Psoas muscle (tissue), 8 donors: Measurements from ENCODE around the gene GCK. TPM values are rescaled to one million over a fixed set of nuclear protein-coding genes. Genes with fewer than 3 reads are reported as not detected.
A peak's percentile ranks its signal among the peaks of the same experiment; 100 is the strongest.

Experiments
- ATAC-seq, 4 donors: fragments of 200-7000 bp; cut with Tn5 transposase; one replicate each; pipeline ENCODE4 v1.9.1; 2020; ENCODE audit warnings: moderate library complexity in 3 of 4, mild to moderate bottlenecking in 2 of 4
- DNase-seq, 2 donors: peaks; one replicate each; pipeline ENCODE4 v3.0.0-alpha.2; 2020
- H3K27ac ChIP-seq: fragments of 200-600 bp; one replicate; pipeline ENCODE4 v1.8.0; 2022
- H3K27me3 ChIP-seq, 3 donors: fragments of 200-600 bp in 1 of 3; one replicate each; pipeline versions ENCODE4 v1.6.1 to v1.8.0; 2013 to 2022; ENCODE audit warnings: low read length in 2 of 3, mild to moderate bottlenecking in 2 of 3, moderate library complexity in 1 of 3; ENCODE audit not compliant: insufficient read depth in 3 of 3
- H3K36me3 ChIP-seq, 2 donors: fragments of 200-600 bp in 1 of 2; one replicate each; pipeline versions ENCODE4 v1.6.1 to v1.8.0; 2013 to 2022; ENCODE audit warnings: low read depth in 1 of 2, mild to moderate bottlenecking in 1 of 2, moderate library complexity in 1 of 2; ENCODE audit not compliant: insufficient read depth in 1 of 2
- H3K4me1 ChIP-seq: fragments of 200-600 bp; one replicate; pipeline ENCODE4 v1.8.0; 2022
- H3K4me3 ChIP-seq: fragments of 200-600 bp; one replicate; pipeline ENCODE4 v1.8.0; 2022; ENCODE audit warnings: mild to moderate bottlenecking
- H3K9me3 ChIP-seq: fragments of 200-600 bp; one replicate; pipeline ENCODE4 v1.8.0; 2022
- CTCF ChIP-seq: fragments of 200-600 bp; IDR thresholded peaks from one replicate; pipeline ENCODE4 v1.8.0; 2022; ENCODE audit warnings: antibody characterized with exemption
- WGBS, 3 donors: extraction: QIAGEN DNeasy Blood & Tissue Kit; methylation state at CpG; one replicate each; pipeline versions ENCODE4 v1.1.6 to v1.1.7; 2013; 5-methylcytosine and 5-hydroxymethylcytosine counted together
- intact Hi-C, 2 donors: fragments of 100-400 bp; cut with DNase I; formaldehyde crosslinking; loops; one replicate each; pipeline versions ENCODE4 v1.11.0 to v1.14.2; 2022
- polyA plus RNA-seq, 3 donors: library from polyadenylated mRNA; stranded (reverse); fragments of 200-250 nt; gene quantifications; one replicate each; pipeline ENCODE4 v1.2.3, GENCODE V29; 2013
- total RNA-seq, 4 donors: library from RNA; stranded (reverse); fragmentation: NEBNext Ultra II Directional in 2 of 4; extraction: Animal tissue kit (Norgen Biotek cat#: 25700) in 2 of 4; gene quantifications; one replicate each; pipeline versions ENCODE4 v1.2.1 to v1.2.4, GENCODE V29; 2021 to 2023
- donor health status: healthy with polysubstance abuse.
- donor health status: DM: no; HTN: no; CAD: no; lungs with moderate emphysema.
- donor health status: Bipolar disorder and iron deficiency.
- donor health status: healthy.
- donor health status: DM: yes; HTN: yes; CAD: no.
- donor health status: DM: no; HTN: no; CAD: no.
- donor health status: DM: no; HTN: no; CAD: no.
- donor health status: DM: yes; HTN: yes; CAD: no.

GCK gene
- total and polyA plus RNA-seq, 7 donors = 0.07 to 0.11 (median 0.08) TPM; not detected in 4

GRCh38 chr7:44099669-44100068 is 89.6 kb downstream of the GCK start:
- ATAC-seq = no peak
- no peak overlapping the region for H3K4me3 ChIP-seq
- intact Hi-C loops = no loop called here
- no peak for DNase-seq
- H3K36me3 ChIP-seq = no peaks in the 10 kb centered on the region
- WGBS, 3 donors = 42 to 48% (median 46%) methylated on average over 4 of the region's 4 CpGs
- no peaks in the 10 kb centered on the region for H3K4me1 ChIP-seq
- H3K9me3 ChIP-seq = no peaks in the 10 kb centered on the region
- peak overlapping the region; percentile 16 for H3K27ac ChIP-seq
- TF ChIP-seq CTCF = no peak
- peaks cover 0 to 4% (median 0%) of the 10 kb centered on the region in 3 donors for H3K27me3 ChIP-seq

GRCh38 chr7:44098092-44099068 is 90.9 kb downstream of the GCK start:
- H3K27me3 ChIP-seq = peaks cover 0 to under 1% (median 0%) of the 10 kb centered on the region in 3 donors
- WGBS, 3 donors = 87 to 93% (median 90%) methylated on average over 6 of the region's 6 CpGs
- intact Hi-C loops = no loop called here
- H3K9me3 ChIP-seq = no peaks in the 10 kb centered on the region
- no peak for ATAC-seq
- no peak for TF ChIP-seq CTCF
- H3K4me3 ChIP-seq = no peak overlapping the region
- no peak overlapping the region for H3K27ac ChIP-seq
- H3K36me3 ChIP-seq = no peaks in the 10 kb centered on the region
- no peaks in the 10 kb centered on the region for H3K4me1 ChIP-seq
- peak in 1 of 2 donors; percentile 4 for DNase-seq

- H3K27me3 ChIP-seq = no peaks in the 10 kb centered on the region
- H3K4me3 ChIP-seq = no peak overlapping the region
- no peaks in the 10 kb centered on the region for H3K9me3 ChIP-seq
- no peak for TF ChIP-seq CTCF
- ATAC-seq = no peak
- no peaks in the 10 kb centered on the region for H3K4me1 ChIP-seq
- no peak for DNase-seq
- WGBS, 3 donors = 72 to 79% (median 75%) methylated on average over 9 of the region's 9 CpGs
- intact Hi-C loops = no loop called here
- H3K27ac ChIP-seq = no peak overlapping the region
- no peaks in the 10 kb centered on the region for H3K36me3 ChIP-seq
Measured at GRCh38 chr7:44097064-44097932, 91.9 kb downstream of the GCK start.

GRCh38 chr7:44096326-44096881 is 92.8 kb downstream of the GCK start:
- ATAC-seq (peak in 1 of 4 donors; percentile 22), DNase-seq (no peak)
- Histone ChIP-seq H3K36me3 (no peaks in the 10 kb centered on the region), H3K27ac (no peak overlapping the region), H3K27me3 (no peaks in the 10 kb centered on the region), H3K4me1 (no peaks in the 10 kb centered on the region), H3K9me3 (no peaks in the 10 kb centered on the region), H3K4me3 (no peak overlapping the region)
- TF ChIP-seq CTCF = no peak
- 77 to 87% (median 83%) methylated on average over 8 of the region's 8 CpGs for WGBS, 3 donors
- intact Hi-C loops = no loop called here
